WI38 (cell line): ENCODE measurements around the gene MACROD2.

Experiments used
- H3K4me3 ChIP-seq: 2 replicates; pipeline ENCODE4 v1.5.1; 2011; ENCODE audit warnings: low read depth, mild to moderate bottlenecking, control low read depth, low read length
- TF ChIP-seq, protein P1 (sequence below): IDR thresholded peaks from 2 replicates; pipeline ENCODE4 v1.5.1; 2012; ENCODE audit warnings: low read depth, mild to moderate bottlenecking, control low read depth, low read length

The MACROD2 gene

DNA sequence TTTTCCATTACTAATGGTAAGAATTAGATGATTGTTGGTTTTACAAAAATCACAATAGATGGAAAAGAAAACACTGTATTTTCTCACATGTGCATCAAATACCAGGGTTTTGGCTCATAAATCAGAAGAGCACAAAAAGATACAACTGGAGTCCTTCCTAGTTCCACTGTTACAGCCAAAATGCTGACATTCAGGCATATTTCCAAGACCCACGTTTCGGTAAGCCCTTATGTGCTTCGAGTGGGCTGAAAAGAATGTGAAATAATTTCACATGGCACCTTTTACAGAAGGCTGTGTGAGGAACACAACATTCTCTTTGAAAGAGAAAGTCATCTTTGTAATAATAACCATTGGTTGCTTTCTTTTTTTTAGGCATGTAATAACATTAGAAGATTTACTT is 668.8 kb downstream of the MACROD2 start:
- TF ChIP-seq, protein P1, sequence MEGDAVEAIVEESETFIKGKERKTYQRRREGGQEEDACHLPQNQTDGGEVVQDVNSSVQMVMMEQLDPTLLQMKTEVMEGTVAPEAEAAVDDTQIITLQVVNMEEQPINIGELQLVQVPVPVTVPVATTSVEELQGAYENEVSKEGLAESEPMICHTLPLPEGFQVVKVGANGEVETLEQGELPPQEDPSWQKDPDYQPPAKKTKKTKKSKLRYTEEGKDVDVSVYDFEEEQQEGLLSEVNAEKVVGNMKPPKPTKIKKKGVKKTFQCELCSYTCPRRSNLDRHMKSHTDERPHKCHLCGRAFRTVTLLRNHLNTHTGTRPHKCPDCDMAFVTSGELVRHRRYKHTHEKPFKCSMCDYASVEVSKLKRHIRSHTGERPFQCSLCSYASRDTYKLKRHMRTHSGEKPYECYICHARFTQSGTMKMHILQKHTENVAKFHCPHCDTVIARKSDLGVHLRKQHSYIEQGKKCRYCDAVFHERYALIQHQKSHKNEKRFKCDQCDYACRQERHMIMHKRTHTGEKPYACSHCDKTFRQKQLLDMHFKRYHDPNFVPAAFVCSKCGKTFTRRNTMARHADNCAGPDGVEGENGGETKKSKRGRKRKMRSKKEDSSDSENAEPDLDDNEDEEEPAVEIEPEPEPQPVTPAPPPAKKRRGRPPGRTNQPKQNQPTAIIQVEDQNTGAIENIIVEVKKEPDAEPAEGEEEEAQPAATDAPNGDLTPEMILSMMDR: no peak
- no peak overlapping the region for H3K4me3 ChIP-seq

DNA sequence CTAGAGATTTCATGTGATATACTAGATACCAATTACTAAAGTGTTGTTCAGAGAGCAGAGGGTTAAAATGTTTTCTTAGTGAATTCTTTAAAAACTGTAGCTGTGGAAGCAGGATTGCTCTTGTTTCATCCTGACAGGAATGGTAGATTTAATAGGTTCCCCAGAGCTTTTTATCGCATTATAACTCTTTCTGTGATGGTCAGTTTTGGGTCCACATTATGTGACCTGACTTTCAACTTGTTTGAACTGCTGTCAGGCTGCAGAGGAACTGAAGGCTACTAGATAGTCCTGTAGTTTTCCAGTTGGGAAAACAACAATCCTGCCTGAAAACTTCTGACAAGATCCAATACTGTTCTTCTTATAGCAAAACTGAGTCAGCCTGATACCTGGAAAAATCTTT is 671.4 kb downstream of the MACROD2 start:
- no peak overlapping the region for H3K4me3 ChIP-seq
- TF ChIP-seq, protein P1: no peak

DNA sequence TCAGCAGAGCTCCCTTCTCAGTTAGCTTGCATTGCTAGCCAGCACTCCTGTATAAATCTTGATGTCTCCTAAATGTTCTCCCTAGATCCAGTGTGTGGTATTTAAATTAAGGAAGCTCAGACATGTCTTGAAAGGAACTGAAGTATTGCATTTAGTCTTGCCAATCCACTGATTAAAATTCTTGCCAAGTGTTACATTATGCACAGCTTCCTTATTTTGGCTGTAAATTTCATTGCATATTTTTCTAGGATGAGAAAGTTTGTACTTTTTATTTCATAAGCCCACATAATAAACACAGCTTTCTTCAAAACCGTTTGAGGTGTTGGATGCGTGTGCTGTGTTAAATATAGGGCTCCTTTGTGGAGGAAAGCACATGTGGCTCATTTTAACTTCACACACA is 671.9 kb downstream of the MACROD2 start:
- no peak overlapping the region for H3K4me3 ChIP-seq
- TF ChIP-seq, protein P1: no peak

DNA sequence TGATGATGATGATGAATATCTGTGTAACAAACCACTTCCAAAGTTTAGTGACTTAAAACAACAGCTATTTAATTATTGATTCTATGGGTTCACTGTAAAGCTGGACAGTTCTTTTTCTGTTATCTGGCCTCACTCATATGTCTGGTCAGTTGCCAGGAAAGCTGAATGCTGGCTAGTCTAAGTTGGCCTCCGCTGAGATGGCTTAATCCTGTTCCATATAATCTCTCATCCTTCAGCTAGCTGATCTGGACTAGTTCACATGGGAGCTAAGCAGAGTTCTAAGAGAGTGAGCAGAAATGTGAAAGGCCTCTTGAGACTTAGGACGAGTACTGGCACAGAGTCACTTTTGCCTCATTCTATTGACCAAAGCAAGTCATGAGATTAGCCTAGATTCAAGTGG is 676.8 kb downstream of the MACROD2 start:
- H3K4me3 ChIP-seq: no peak overlapping the region
- TF ChIP-seq, protein P1: no peak

DNA sequence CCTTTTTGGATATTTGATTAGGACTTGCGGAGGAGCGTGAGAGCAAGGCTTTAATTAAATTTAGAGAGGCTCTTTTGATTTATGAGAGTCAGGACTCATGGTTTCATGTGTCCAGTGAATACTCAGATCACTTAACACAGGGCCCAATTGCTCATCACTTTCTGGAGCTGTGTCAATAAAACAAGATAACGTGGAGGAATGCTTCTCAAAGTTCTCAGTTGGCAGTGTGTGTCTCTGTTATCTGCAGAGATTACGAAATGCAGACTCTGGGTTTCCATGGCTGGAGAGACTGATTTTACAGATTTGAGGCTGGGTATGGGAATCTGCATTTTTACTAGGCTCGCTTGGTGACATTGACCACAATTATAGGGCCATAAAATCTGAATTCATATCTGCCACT is 677.8 kb downstream of the MACROD2 start:
- H3K4me3 ChIP-seq: no peak overlapping the region
- TF ChIP-seq, protein P1: no peak

DNA sequence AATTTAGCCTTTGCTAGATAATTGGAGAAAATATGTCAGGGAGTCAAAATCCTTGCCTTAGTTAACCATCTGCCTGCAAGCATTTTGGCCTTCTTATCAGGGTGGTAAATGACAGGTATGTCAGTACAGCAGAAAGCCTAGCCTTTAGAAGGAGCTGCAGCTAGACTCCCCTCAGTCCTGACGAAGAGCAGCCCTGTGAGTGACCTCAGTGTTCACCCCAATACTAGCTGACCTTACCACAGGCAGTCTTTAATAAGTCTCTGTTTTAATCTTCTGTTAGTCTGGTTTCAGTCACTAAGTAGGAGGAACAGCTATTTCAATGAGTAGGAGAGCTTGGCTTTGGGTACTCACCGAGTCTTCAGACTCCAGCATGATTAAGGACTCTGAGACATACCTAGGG is 682.1 kb downstream of the MACROD2 start:
- TF ChIP-seq, protein P1: no peak
- no peak overlapping the region for H3K4me3 ChIP-seq

DNA sequence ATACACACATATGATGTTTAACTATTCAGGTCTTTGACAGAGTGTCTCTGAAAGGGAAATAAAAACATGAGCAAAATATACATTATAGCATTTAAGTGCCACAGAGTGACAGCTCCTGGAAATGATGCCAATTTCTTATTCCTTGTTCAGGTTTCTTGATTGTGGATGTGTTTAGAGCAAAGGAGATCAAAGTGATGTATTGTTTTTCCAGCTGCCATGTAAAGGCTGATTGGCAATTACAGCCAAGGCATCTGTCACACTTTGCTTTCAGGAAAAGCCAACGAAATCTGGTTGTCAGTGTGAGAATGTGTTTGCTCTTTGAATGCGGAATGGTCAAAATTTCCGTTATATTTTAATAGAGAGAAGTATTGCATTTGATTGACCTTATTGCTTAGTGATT is 689.9 kb downstream of the MACROD2 start:
- no peak overlapping the region for H3K4me3 ChIP-seq
- TF ChIP-seq, protein P1: no peak
